ENCODE results near the gene IGFL3.

Gene IGFL3

DNA sequence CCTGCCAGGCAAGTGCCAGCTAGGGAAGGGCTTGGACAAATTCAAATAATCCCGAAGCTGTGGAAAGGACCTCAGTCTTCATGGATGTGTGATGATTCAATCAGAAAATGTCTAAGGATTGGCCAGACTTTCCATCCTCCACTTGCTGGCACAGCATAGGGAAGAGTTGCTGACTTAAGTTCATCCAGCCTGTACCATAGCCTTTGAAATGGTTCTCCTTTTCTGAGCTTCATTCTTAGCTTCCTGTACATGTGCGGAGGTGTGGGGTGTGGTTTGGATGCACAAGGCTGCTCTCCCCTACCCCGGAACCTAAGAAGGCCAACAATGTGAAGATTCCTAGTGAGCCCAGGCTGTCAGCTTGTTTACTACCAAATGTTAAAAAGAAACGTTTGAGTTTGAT lies 959 bp upstream of the IGFL3 start:
- DNase-seq (ENCODE audit: low read depth), result no peak
- TF ChIP-seq CTCF (conservative IDR thresholded peaks at IDR 0.05; ENCODE audit: low read depth, low read length), result no peak
- H3K4me3 ChIP-seq (ENCODE audit: low read depth, low read length), result no peak overlapping the region

DNA sequence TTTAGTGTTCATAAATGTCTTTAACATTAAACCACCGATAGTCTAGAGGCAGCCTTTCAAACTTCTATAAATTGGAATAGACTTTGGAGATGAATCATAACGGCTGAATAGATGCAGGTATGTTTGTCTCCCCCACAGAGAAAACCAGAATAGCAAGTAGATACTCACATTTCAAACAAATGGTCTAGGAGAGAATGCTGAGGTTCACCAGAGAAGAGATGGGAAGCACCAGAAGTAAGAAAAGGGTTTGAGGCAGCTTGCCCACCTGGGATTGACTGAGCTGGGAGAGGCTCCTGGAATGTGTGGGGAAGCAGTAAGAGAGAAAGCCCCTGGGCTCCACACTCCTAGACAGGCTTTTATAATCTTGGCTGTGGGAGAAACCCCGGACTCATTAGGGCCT lies 6.4 kb downstream of the IGFL3 start:
- no peak for TF ChIP-seq CTCF (conservative IDR thresholded peaks at IDR 0.05; ENCODE audit: low read depth, low read length)
- DNase-seq (ENCODE audit: low read depth), result no peak
- H3K4me3 ChIP-seq (ENCODE audit: low read depth, low read length), result no peak overlapping the region

- DNase-seq (ENCODE audit: low read depth), result no peak
- no peak for TF ChIP-seq CTCF (conservative IDR thresholded peaks at IDR 0.05; ENCODE audit: low read depth, low read length)
- H3K4me3 ChIP-seq (ENCODE audit: low read depth, low read length), result no peak overlapping the region
Observed at GRCh38 chr19:46116121-46116520, 8.4 kb downstream of the IGFL3 start.

DNA sequence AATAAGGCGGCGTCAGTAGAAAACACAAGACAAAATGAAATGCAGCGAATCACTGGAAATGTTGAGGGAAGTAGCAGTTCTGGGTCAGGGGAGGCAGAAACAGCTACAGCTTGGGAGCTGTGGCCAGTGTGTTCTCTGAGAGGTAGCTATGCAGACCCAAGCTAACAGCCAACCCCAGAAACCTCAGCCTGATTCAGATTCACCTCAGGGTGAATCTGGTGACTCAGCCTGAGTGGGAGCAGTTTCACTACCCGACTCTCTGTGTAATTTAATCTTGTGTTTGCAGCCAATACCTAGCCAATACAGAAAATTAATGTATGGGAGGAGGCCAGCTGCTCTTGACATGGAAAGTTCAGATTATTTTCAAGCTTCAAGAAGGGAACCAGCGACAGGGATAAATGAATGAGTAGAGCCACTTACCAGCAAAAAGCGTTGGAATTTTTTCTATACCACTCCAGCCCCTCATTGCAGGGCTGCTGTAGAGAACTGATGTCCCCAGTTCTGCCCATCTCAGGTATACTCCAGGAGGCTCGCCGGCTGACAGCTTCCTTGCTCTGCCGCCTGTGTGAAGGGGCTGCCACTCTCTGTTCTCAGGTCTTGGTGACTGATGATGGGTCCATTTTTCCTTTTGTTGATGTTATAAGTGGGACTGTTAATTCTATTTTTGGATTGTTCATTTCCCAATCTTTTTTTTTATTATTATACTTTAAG lies 8.9 kb downstream of the IGFL3 start:
- peak; percentile 77 for DNase-seq (ENCODE audit: low read depth)
- no peak for TF ChIP-seq CTCF (conservative IDR thresholded peaks at IDR 0.05; ENCODE audit: low read depth, low read length)
- no peak overlapping the region for H3K4me3 ChIP-seq (ENCODE audit: low read depth, low read length)

DNA sequence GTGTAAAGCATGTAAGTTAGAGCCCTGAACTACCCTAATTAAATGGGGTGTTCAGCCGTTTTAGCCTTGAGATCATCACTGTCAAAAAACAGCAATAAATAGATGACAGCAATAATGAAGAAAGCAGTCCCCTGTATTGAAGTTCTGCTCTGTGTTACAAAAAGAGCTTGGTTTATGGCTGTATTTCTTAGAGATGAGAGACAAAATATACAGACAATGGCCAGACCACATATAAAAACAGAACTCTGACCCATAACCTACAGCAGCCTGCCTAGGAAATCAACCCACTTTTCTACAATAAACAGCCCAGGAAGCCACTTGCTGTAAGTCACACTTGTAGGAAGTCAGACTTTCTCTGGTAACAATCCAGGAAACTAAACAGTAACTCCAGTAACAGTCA lies 10.8 kb downstream of the IGFL3 start:
- no peak for DNase-seq (ENCODE audit: low read depth)
- H3K4me3 ChIP-seq (ENCODE audit: low read depth, low read length), result no peak overlapping the region
- TF ChIP-seq CTCF (conservative IDR thresholded peaks at IDR 0.05; ENCODE audit: low read depth, low read length), result no peak

- no peak for DNase-seq (ENCODE audit: low read depth)
- TF ChIP-seq CTCF (conservative IDR thresholded peaks at IDR 0.05; ENCODE audit: low read depth, low read length), result no peak
Observed at GRCh38 chr19:46112527-46112926, 12.0 kb downstream of the IGFL3 start.

DNA sequence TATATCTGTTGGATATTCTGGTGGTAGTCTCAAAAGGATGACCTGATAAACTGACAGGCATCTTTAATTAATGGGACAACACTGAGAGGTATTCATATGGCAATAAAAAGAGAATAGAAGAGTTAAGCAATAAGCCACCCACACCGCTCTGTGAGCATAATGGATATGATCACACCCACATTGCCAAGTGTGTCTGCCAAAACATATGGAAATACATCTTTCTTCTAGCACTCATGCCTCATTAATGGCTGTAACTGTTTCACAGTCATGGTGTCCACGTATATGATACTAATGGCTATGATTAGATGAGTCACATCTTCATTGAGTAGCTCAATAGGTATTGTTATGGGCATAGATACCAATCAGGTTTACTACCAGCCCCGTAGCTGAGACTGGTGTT lies 13.1 kb downstream of the IGFL3 start:
- TF ChIP-seq CTCF (conservative IDR thresholded peaks at IDR 0.05; ENCODE audit: low read depth, low read length), result no peak
- H3K4me3 ChIP-seq (ENCODE audit: low read depth, low read length), result no peak overlapping the region
- DNase-seq (ENCODE audit: low read depth), result no peak

More at GRCh38 chr19:46112527-46112926, 12.0 kb downstream of the IGFL3 start:
- H3K4me3 ChIP-seq (ENCODE audit: low read depth, low read length), result no peak overlapping the region

Data from choroid plexus epithelial cell (primary cell).